ENCODE data around the gene REEP3. TPM values are rescaled to one million over a fixed set of nuclear protein-coding genes. Genes with fewer than 3 reads are reported as not detected.
A peak's percentile ranks its signal among the peaks of the same experiment; 100 is the strongest.

The REEP3 gene
- total and polyA plus RNA-seq, 2 of the 8 experiments (the other 6 are each of a cell fraction or from before 2014, with no cell fraction given): 5.8 to 31.5 TPM

DNA sequence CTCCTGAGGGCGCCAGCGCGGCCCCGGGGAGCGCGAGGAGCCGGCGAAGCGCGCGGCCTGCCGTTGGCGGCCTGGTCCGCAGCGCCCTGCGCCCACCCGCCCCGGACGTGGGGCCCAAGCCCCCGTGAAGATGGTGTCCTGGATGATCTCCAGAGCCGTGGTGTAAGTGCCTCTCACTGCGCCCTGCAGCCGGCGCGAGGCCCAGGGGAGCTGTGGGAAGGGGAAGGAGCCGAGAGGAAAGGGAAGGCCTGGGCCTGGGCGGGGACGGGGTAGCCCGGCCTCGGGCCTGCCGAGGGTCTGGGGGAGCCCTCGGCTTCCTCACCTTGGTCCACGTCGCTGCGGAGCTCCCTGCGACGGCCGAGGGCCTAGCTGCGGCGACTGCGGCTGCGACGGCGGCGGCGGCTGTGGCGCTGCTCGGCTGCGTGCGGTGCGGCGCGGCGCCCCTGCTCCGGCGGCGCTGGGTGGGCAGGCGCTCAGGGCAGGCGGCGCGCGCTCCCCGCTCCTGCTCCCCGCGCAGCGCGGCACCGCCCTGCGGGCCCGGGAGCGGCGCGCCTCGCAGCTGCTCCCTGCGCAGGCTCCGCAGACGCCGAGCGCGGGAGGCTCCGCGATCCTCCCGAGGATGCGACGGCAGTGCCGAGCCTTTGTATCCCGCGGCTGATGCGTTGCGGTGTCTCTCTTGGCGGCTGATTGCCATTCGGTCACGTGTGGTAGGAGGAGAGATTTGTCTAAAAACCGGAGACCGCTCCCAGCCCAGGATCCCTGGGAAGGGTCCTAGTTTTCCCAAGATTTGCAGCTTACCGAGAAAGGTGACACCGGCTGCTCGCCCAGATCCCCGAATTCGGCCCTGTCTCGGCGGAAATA, 445 bp downstream of the REEP3 start:
- FAIRE-seq: no peak
- TF ChIP-seq YY1 (IDR thresholded peaks at IDR 0.05; ENCODE audit: low read depth, low read length): no peak; the same call in 1 of the 2 replicates
- TF ChIP-seq GTF2F1 (IDR thresholded peaks at IDR 0.05; ENCODE audit: borderline replicate concordance, low read depth, low read length): no peak
- TF ChIP-seq POU5F1 (IDR thresholded peaks at IDR 0.05; ENCODE audit: low read depth, low read length): no peak
- no peak for TF ChIP-seq GABPA (IDR thresholded peaks at IDR 0.05; ENCODE audit: borderline replicate concordance, insufficient read depth, low read length)
- TF ChIP-seq TCF12 (IDR thresholded peaks at IDR 0.05; ENCODE audit: low read depth, low read length): no peak
- no peak for TF ChIP-seq ZNF274 (IDR thresholded peaks at IDR 0.05; ENCODE audit: borderline replicate concordance, extremely low read depth, low read length)
- TF ChIP-seq SP2 (IDR thresholded peaks at IDR 0.05; ENCODE audit: low read length): no peak
- no peak for TF ChIP-seq FOSL1 (IDR thresholded peaks at IDR 0.05; ENCODE audit: insufficient read depth, low read depth, low read length)
- TF ChIP-seq, protein P1, sequence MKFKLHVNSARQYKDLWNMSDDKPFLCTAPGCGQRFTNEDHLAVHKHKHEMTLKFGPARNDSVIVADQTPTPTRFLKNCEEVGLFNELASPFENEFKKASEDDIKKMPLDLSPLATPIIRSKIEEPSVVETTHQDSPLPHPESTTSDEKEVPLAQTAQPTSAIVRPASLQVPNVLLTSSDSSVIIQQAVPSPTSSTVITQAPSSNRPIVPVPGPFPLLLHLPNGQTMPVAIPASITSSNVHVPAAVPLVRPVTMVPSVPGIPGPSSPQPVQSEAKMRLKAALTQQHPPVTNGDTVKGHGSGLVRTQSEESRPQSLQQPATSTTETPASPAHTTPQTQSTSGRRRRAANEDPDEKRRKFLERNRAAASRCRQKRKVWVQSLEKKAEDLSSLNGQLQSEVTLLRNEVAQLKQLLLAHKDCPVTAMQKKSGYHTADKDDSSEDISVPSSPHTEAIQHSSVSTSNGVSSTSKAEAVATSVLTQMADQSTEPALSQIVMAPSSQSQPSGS (IDR thresholded peaks at IDR 0.05; ENCODE audit: low read length): no peak

More for the DNA sequence above, 445 bp downstream of the REEP3 start:
- H4K20me1 ChIP-seq (replicated peaks in 1 of 2; ENCODE audit: control insufficient read depth in 1 of 2, insufficient read depth in 2 of 2, low read length in 2 of 2): peaks cover 2 to 10% of the 10 kb centered on the region in 2 experiments
- CTCF ChIA-PET (ENCODE audit: partially characterized antibody): interaction anchor here (0.9 to 4.8 kb wide), 7 partner anchors 16 to 199 kb away, joined by 3 to 26 read pairs (median 6); partner anchors contain the start of gene JMJD1C
- H2BK5ac ChIP-seq (ENCODE audit: low read depth, low read length): peak overlapping the region; percentile 89
- H2AFZ ChIP-seq (ENCODE audit: low read length): no peak overlapping the region
- H3K9me3 ChIP-seq (ENCODE audit: insufficient read depth in 2 of 2, low read depth in 1 of 2, low read length in 1 of 2): no peaks in the 10 kb centered on the region
- H3K23ac ChIP-seq (ENCODE audit: insufficient read length): no peak overlapping the region
- H2BK20ac ChIP-seq (ENCODE audit: low read length): no peak overlapping the region
- peaks cover 13 to 88% of the 10 kb centered on the region in 2 experiments for H3K79me2 ChIP-seq (ENCODE audit: control insufficient read depth in 1 of 2, insufficient read depth in 2 of 2, low read length in 2 of 2)
- H4K5ac ChIP-seq (ENCODE audit: insufficient read length, low read depth, low read length): peak overlapping the region; percentile 99
- peak overlapping the region; percentile 100 for H4K8ac ChIP-seq (ENCODE audit: extremely low read depth, insufficient read depth, low read length)
- H3K36me3 ChIP-seq (ENCODE audit: control insufficient read depth in 2 of 4, insufficient read depth in 4 of 4, low read length in 3 of 4): no peaks in the 10 kb centered on the region
- peak overlapping the region; percentile 73 to 86 (median 82) for H3K4me3 ChIP-seq (ENCODE audit: extremely low read depth in 1 of 4, insufficient read depth in 2 of 4, low read depth in 3 of 4, low read length in 4 of 4)
- peak overlapping the region; percentile 84 for H3K18ac ChIP-seq (ENCODE audit: extremely low read depth, low read length)
- H3K4me1 ChIP-seq (replicated peaks in 1 of 4; ENCODE audit: control insufficient read depth in 3 of 4, insufficient read depth in 4 of 4, low read length in 3 of 4): peaks cover 2 to 12% (median 10%) of the 10 kb centered on the region in 4 experiments; a peak in 4 of 7 replicates
- H3K27me3 ChIP-seq (replicated peaks in 1 of 4; ENCODE audit: control insufficient read depth in 3 of 4, extremely low read depth in 1 of 4, insufficient read depth in 3 of 4, low read length in 3 of 4): no peaks in the 10 kb centered on the region
- peak overlapping the region; percentile 64 to 81 for H3K4me2 ChIP-seq (ENCODE audit: insufficient read depth in 1 of 2, low read depth in 2 of 2, low read length in 2 of 2)
- H3K56ac ChIP-seq (replicated peaks; ENCODE audit: insufficient read length, low read depth, low read length): peak overlapping the region; percentile 94
- peak in 1 of 2 experiments; percentile 85 for DNase-seq (ENCODE audit: low read depth in 1 of 2, low spot score in 2 of 2)
- H3K4ac ChIP-seq (replicated peaks; ENCODE audit: insufficient read length, low read depth, low read length): no peak overlapping the region
- POLR2A ChIA-PET (ENCODE audit: partially characterized antibody): interaction anchor here (0.6 to 3.2 kb wide), 19 partner anchors 8 to 254 kb away, joined by 3 to 26 read pairs (median 4); partner anchors contain the start of gene JMJD1C
- no peak overlapping the region for H3K14ac ChIP-seq (ENCODE audit: insufficient read length)
- H2BK15ac ChIP-seq (ENCODE audit: low read length): no peak overlapping the region; the same call in 1 of the 2 replicates
- H2BK120ac ChIP-seq (replicated peaks; ENCODE audit: low read depth, low read length): no peak overlapping the region
- H3K23me2 ChIP-seq (ENCODE audit: low read depth, low read length): peaks cover 4% of the 10 kb centered on the region; the same call in 1 of the 2 replicates
- H3K9ac ChIP-seq (replicated peaks in 1 of 4; ENCODE audit: extremely low read depth in 1 of 4, low read depth in 3 of 4, low read length in 3 of 4): peak overlapping the region; percentile 77 to 95 (median 92)
- H2BK12ac ChIP-seq (ENCODE audit: low read depth, low read length): no peak overlapping the region
- WGBS, 2 experiments (ENCODE audit: extremely low coverage in 1 of 2, insufficient coverage in 1 of 2, insufficient read length in 1 of 2, insufficient replicate concordance in 2 of 2, low coverage in 1 of 2, low lambda C conversion rate in 2 of 2, missing lambda C conversion rate in 1 of 2): 1% methylated on average over 38 of the region's 102 CpGs; no CpG with 5 or more reads in 1 of the 2 experiments
- H3K79me1 ChIP-seq (ENCODE audit: low read depth, low read length): no peaks in the 10 kb centered on the region
- peak overlapping the region; percentile 94 for H3K27ac ChIP-seq (ENCODE audit: low read depth, low read length)
- no peak overlapping the region for H2AK5ac ChIP-seq (ENCODE audit: low read depth, low read length)
- H4K91ac ChIP-seq (replicated peaks; ENCODE audit: insufficient read length, low read length): peak overlapping the region; percentile 22

Measured in H1 (cell line).